ENCODE data around the gene DOK7.

The DOK7 gene

DNA sequence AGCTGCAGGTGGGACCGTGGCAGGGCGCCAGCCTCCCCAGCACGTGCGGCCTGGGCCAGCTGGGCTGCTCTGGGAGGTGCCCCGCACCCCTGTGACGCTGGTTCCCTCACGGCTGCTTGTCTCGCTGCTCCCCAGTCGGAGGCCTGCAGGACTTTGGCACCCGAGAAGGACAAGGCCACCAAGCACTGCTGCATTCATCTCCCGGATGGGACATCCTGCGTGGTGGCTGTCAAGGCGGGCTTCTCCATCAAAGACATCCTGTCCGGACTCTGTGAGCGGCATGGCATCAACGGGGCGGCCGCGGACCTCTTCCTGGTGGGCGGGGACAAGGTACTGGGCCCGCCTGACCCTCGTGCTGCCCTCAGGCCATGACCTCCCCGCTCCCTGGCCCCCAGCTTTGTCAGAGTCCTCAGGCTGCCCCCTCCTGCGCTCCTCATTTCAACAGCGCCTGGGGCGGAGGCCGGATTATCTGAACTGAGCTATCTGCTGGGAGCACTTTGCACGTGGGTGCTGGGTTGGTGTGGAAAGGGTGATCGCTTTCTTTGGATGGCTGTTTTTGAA, 40.8 kb upstream of the DOK7 start:
- Mint-ChIP-seq H3K36me3 (ENCODE audit: low read depth) (peaks cover 3% of the 10 kb centered on the region), H3K4me1 (ENCODE audit: low read depth) (no peaks in the 10 kb centered on the region), H3K4me3 (no peak overlapping the region), H3K9me3 (no peaks in the 10 kb centered on the region), H3K27me3 (no peaks in the 10 kb centered on the region), H3K27ac (no peak overlapping the region)
- no peak for DNase-seq

DNA sequence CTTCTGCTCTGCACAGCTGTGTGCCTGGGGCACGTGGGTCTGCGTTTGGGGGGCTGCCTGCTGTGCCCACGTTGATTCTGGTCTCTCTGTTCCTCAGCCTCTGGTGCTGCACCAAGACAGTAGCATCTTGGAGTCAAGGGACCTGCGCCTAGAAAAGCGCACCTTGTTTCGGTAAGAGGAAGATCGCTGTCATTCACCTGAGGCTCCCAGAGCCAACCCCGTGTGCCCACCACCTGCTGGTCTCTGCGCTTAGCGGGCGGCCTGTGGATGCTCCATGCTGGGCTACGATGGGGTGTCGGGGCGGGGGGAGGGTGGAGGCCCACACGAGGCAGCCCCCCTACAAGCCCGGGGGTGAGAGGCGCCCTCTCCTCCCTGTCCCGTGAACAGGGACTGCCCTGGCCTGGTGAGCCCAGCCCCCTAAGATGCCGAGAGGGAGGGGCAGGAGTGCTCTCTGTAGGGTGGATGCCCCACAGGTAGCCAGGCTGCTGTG, 40.3 kb upstream of the DOK7 start:
- Mint-ChIP-seq H3K9me3 (no peaks in the 10 kb centered on the region), H3K36me3 (ENCODE audit: low read depth) (no peaks in the 10 kb centered on the region), H3K27me3 (no peaks in the 10 kb centered on the region), H3K4me1 (ENCODE audit: low read depth) (no peaks in the 10 kb centered on the region), H3K4me3 (no peak overlapping the region), H3K27ac (no peak overlapping the region)
- DNase-seq: no peak

DNA sequence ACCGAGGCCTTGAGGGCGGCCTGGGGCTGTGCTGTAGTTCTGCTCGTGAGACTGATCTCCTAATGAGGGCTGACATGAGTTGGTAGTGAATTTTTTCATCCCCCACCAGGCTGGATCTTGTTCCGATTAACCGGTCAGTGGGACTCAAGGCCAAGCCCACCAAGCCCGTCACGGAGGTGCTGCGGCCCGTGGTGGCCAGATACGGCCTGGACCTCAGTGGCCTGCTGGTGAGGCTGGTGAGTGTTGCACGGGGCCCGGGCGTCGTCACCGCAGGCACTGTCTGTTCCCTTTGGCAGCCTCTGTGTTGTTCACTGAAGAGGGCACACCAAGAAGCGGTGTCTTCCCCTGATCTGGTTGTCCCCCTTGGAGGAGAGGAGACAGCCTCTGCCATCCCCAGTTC, 39.7 kb upstream of the DOK7 start:
- Mint-ChIP-seq H3K27ac (no peak overlapping the region), H3K4me3 (no peak overlapping the region), H3K36me3 (ENCODE audit: low read depth) (no peaks in the 10 kb centered on the region), H3K27me3 (no peaks in the 10 kb centered on the region), H3K4me1 (ENCODE audit: low read depth) (no peaks in the 10 kb centered on the region), H3K9me3 (no peaks in the 10 kb centered on the region)
- no peak for DNase-seq

DNA sequence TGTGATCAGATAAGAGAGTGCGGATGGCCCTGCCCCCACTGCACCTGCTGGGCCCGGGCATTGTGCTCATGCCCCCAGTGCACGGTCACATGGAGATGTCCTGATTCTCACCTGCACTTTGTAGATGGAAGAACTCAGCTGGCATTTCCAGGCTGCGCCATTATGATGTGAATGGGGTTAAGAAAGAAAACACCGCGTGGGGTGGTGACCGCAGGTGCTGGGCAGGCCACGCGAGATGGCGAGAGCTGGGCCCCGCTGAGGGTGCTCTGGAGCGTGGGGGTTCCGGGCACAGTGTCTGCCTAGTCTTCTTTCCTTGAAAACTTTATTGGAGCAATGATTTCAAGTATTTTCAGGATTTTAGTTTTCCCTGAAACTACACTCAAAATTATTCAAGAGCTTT, 39.2 kb upstream of the DOK7 start:
- DNase-seq: no peak
- Mint-ChIP-seq H3K9me3 (no peaks in the 10 kb centered on the region), H3K4me1 (ENCODE audit: low read depth) (no peaks in the 10 kb centered on the region), H3K27ac (no peak overlapping the region), H3K27me3 (no peaks in the 10 kb centered on the region), H3K4me3 (no peak overlapping the region), H3K36me3 (ENCODE audit: low read depth) (no peaks in the 10 kb centered on the region)

DNA sequence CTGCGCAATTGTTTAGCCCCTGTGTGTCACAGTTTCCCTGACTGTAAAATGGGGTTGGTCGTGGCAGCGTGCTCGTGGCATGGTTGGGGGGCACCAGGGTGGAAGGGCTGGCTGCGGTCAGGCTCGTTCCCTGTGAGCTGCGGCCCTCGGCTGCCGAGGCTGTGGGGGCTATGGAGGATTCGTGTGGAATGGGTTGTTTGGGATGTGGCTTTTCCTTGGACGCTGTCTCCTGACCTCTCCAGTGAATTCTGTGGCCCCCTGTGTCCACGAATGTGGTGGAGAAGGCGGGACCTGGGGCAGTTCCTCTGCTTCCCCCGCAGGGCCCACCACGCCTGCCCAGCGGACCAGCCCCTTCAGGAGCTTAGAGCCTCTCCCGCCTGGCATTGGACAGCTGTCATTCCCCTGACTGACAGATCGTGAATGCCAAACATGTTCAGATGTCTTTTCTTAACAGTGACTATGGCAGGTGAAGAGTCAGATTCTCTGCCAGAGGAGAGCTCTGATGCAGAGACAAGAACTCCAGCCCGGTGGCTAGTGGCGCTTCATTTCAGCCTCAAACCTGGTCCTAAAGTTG, 38.5 kb upstream of the DOK7 start:
- Mint-ChIP-seq H3K27ac (no peak overlapping the region), H3K36me3 (ENCODE audit: low read depth) (no peaks in the 10 kb centered on the region), H3K9me3 (no peaks in the 10 kb centered on the region), H3K4me1 (ENCODE audit: low read depth) (no peaks in the 10 kb centered on the region), H3K27me3 (no peaks in the 10 kb centered on the region), H3K4me3 (no peak overlapping the region)
- DNase-seq: no peak

DNA sequence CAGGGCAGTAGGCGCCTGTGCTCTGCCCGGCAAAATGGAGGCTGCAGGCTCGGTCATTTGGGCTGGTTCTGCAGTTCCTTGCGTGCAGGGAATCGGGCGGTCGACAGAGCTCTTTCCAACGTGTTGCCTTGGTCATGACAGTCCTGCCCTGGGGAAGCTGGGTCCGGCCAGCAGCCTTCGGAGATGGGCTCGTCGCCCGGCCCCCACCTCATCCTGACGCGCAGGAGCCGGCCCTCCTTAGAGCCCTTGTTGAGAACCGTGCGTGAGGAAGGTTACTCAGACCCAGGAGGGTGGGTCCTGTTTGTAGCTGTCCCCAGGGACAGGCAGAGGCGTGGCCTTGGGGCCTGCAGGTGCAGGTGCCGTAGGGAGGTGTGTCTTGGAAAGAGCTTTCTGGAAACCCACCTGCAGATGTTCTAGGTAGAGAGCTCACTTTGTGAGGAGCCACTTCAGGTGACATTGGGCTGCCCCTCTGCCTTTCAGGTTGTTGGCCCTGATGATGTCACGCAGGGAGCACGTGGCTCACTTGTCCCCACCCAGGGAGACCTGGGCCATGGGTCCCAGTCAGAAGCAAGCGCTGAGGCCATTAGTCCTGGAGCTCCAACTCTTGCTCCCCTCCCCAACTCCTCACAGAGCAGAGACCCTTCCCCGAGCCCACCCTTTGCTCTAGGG, 36.5 kb upstream of the DOK7 start:
- no peak for DNase-seq
- Mint-ChIP-seq H3K36me3 (ENCODE audit: low read depth) (no peaks in the 10 kb centered on the region), H3K9me3 (no peaks in the 10 kb centered on the region), H3K27ac (no peak overlapping the region), H3K4me1 (ENCODE audit: low read depth) (no peaks in the 10 kb centered on the region), H3K4me3 (no peak overlapping the region), H3K27me3 (no peaks in the 10 kb centered on the region)

DNA sequence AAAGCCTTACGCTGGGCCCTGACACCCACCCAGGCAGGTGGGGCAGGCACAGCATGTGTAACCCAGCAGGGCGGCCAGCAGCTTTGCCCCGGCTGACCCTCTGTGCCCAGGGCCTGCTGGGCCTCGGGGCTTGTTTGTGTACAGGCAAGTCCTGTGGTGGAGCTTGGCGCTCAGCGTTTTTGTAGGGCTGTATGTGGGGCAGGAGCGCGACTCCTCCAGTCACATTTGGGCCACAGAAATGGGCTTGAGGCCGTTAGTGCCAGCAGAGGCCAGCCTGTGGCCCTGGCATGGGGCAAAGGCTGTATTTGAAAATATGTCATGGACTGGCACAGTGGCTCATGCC, 36.0 kb upstream of the DOK7 start:
- Mint-ChIP-seq H3K27me3 (no peaks in the 10 kb centered on the region), H3K27ac (no peak overlapping the region)

DNA sequence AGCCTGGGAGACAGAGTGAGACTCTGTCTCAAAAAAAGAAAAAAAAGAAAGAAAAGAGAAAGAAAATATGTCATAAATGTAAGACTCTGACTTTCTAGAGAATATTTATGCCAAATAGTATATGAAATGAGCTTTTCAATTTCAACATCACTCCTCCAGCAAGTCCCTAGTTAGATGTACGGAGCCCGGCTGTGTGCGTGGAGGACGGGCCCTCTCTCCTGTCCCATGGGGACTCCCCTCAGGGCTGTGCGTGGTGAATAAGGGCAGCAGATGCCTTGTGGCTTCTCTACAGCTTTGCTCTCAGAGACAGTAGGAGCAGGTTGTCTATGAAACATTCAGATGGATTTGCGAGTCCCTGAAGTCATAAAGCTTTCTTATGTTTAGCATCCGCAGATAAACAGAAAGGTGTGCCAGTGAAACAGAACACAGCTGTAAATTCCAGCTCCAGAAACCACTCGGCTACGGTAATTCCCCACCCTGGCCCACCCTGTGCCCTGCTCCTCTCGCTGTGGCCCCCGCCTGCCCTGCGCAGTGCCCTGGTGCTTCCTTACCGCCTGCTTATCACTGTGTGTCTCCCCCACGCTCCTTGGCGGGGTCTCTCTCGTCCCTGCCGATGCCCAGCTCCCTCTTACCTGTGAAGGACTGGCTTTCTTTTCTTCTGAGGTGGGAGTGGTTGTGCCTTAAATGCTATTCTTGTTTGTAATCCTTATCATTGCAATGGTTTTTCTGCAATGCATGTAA, 35.2 kb upstream of the DOK7 start:
- Mint-ChIP-seq H3K4me3 (no peak overlapping the region), H3K27ac (peak overlapping the region; percentile 7), H3K27me3 (no peaks in the 10 kb centered on the region), H3K4me1 (ENCODE audit: low read depth) (no peaks in the 10 kb centered on the region), H3K36me3 (ENCODE audit: low read depth) (no peaks in the 10 kb centered on the region), H3K9me3 (no peaks in the 10 kb centered on the region)
- no peak for DNase-seq

More for the DNA sequence above, 36.0 kb upstream of the DOK7 start:
- Mint-ChIP-seq H3K9me3 (no peaks in the 10 kb centered on the region), H3K4me3 (no peak overlapping the region), H3K4me1 (ENCODE audit: low read depth) (no peaks in the 10 kb centered on the region), H3K36me3 (ENCODE audit: low read depth) (no peaks in the 10 kb centered on the region)
- DNase-seq: no peak

DNA sequence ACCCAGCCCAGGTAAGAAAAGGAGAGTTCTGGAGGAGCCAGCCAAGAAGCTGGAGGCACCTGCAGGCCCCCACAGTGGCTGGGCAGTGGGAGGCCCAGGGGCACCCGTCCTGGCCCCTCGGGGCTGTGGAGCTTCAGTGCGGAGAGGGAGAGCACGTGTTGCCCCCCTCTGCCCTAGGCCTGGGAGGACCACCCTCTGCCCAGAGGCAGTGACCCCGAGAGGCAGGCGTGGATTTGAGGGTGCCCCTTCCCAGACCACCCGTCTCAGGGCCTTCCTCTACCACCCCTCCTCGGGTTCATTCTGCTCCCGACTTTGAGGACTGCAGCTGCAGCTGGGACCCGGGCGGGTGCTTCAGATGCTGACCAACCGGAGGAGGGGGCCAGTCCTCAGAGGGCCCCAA, 33.5 kb upstream of the DOK7 start:
- H3K4me1 Mint-ChIP-seq (ENCODE audit: low read depth): no peaks in the 10 kb centered on the region
- no peak for DNase-seq
- H3K27me3 Mint-ChIP-seq: no peaks in the 10 kb centered on the region
- H3K27ac Mint-ChIP-seq: no peak overlapping the region
- H3K4me3 Mint-ChIP-seq: no peak overlapping the region
- H3K36me3 Mint-ChIP-seq (ENCODE audit: low read depth): no peaks in the 10 kb centered on the region
- no peaks in the 10 kb centered on the region for H3K9me3 Mint-ChIP-seq

DNA sequence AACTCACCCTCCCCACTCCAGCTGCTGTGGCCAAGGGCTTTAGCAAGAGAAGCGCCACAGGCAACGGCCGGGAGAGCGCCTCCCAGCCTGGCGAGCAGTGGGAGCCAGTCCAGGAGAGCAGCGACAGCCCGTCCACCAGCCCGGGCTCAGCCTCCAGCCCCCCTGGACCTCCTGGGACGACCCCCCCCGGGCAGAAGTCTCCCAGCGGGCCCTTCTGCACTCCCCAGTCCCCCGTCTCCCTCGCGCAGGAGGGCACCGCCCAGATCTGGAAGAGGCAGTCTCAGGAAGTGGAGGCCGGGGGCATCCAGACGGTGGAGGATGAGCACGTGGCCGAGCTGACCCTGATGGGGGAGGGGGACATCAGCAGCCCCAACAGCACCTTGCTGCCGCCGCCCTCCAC, 32.6 kb upstream of the DOK7 start:
- Mint-ChIP-seq H3K4me3 (no peak overlapping the region), H3K27ac (no peak overlapping the region), H3K27me3 (no peaks in the 10 kb centered on the region), H3K4me1 (ENCODE audit: low read depth) (no peaks in the 10 kb centered on the region), H3K9me3 (no peaks in the 10 kb centered on the region), H3K36me3 (ENCODE audit: low read depth) (no peaks in the 10 kb centered on the region)
- no peak for DNase-seq

DNA sequence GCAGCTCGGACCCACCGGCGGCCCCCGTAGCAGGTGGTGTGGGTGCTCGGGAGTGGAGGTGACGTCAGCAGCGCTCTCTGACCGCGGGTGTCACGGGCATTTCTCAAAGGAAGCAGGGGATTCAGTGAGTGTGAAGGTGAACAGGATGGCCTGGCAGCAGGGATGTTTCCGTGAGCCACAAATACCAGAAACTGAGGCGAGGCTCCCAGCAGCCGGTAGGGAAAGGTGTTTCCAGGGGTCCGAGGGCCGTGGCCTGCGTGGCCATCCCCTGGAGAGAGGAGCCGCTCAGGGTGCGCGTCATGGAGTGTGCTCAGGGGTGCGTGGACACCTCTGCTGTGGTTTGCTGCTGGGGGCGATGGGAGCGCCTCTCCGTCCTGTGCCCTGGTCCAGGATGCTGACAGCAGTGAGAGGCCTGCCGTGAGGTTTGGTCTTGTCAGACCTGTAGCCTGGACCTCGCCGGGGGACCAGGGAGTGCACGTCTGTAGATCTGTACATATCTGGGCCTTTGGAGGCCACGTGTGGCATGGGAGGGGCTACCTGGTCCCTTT, 31.6 kb upstream of the DOK7 start:
- H3K36me3 Mint-ChIP-seq (ENCODE audit: low read depth): no peaks in the 10 kb centered on the region
- DNase-seq: no peak
- H3K4me3 Mint-ChIP-seq: no peak overlapping the region
- H3K4me1 Mint-ChIP-seq (ENCODE audit: low read depth): no peaks in the 10 kb centered on the region
- no peaks in the 10 kb centered on the region for H3K27me3 Mint-ChIP-seq
- H3K9me3 Mint-ChIP-seq: no peaks in the 10 kb centered on the region
- H3K27ac Mint-ChIP-seq: no peak overlapping the region

DNA sequence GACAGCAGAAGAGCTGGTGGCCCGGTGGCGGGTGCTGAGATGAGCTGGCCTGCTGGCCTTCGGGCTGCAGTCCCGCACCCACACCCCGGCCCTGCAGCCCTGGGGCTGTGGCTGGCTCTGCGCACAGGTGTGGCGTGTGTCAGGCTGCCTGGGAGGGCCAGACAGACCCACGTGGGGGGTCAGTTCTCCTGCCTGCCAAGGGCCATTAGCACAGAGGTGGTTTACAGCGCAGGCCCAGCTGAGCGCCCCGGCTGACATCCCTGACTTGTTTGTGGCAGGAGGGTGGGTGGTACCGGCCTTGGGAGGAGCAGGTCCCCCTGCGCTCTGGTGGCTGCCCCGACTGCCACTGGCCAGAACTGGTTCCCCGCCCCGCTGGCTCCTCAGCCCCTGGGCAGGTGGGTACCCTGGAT, 30.7 kb upstream of the DOK7 start:
- H3K27me3 Mint-ChIP-seq: no peaks in the 10 kb centered on the region
- no peaks in the 10 kb centered on the region for H3K9me3 Mint-ChIP-seq
- no peak overlapping the region for H3K4me3 Mint-ChIP-seq
- no peaks in the 10 kb centered on the region for H3K36me3 Mint-ChIP-seq (ENCODE audit: low read depth)
- DNase-seq: no peak
- H3K27ac Mint-ChIP-seq: no peak overlapping the region
- H3K4me1 Mint-ChIP-seq (ENCODE audit: low read depth): no peaks in the 10 kb centered on the region

DNA sequence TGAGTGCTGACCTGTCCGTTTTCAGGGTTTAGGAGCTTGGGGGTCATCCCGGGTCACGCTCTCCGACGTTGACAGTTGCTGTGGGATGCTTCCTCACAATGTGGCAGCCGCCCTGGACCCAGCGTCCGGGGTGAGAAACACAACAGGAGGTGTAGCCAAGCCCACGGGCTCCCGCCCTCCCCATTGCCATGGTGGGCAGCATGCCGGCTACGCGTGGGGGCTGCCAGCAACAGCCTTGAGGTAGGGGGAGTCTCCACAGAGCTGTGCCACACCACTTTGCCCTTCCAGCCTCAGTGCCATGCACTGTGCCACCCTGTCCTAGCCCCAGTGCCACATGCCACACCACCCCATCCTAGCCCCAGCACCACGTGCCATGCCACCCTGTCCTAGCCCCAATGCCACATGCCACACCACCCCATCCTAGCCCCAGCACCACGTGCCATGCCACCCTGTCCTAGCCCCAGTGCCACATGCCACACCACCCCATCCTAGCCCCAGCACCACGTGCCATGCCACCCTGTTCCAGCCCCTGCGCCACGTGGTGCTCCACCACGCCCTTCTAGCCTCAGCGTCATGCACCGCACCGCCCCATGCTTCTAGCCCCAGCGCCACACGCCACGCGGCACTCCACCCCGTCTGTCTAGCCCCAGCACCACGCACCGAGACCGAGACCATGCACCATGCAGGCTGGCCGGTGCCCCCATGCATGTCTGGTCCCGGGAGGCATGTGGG, 29.8 kb upstream of the DOK7 start:
- no peak for DNase-seq
- Mint-ChIP-seq H3K27me3 (no peaks in the 10 kb centered on the region), H3K4me1 (ENCODE audit: low read depth) (no peaks in the 10 kb centered on the region), H3K36me3 (ENCODE audit: low read depth) (no peaks in the 10 kb centered on the region), H3K27ac (no peak overlapping the region), H3K4me3 (no peak overlapping the region), H3K9me3 (no peaks in the 10 kb centered on the region)

DNA sequence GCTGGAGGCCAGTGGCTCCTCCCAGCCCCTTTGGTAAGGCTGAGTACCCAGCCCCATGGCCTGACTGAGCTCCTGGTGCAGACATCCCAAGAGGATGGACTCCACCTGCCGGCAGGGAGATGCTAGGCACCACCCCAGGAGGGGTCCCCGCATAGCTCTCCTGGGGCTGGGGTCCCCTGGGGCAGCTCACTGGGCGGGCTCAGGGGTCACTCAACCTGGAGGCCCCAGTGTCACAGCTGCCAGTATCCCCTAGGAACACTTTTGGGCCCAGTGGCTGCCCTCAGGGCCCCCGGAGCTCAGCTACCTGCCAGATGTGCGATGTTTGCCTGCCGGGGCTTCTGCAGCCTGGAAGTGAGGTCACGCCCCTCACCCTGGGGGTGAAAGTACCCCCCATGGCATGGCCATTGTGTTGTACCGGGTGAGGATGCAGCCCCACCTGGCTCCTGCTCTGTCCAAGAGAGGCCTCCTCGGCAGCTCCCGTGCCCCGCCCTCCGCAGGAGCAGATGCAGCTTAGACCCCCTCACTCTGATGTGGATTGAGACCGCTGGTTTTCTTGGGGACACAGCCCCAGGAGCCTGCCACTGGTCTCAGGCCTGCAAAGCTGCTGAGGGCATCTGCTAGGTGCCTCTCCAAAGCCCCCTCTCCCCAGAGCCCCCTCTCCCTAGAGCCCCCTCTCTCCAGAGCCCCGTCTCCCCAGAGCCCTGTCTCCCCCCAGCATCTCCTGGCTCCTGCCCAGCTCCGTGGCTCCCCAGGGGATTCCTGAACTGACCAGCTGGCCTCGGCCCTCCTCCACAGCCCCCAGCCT, 28.0 kb upstream of the DOK7 start:
- no peak for DNase-seq
- Mint-ChIP-seq H3K4me3 (no peak overlapping the region), H3K9me3 (no peaks in the 10 kb centered on the region), H3K27ac (no peak overlapping the region), H3K4me1 (ENCODE audit: low read depth) (no peaks in the 10 kb centered on the region), H3K27me3 (no peaks in the 10 kb centered on the region), H3K36me3 (ENCODE audit: low read depth) (no peaks in the 10 kb centered on the region)
